Measurements from ENCODE around the gene CCDC152. TPM values are rescaled to one million over a fixed set of nuclear protein-coding genes. Genes with fewer than 3 reads are reported as not detected.
"Not testable (repeated sequence)": the region's sequence is repeated elsewhere in the genome, so short reads cannot be mapped to it uniquely, and the experiment has no call there.

CCDC152 gene
- total RNA-seq, 2 donors from 2014 or later, result 1.3 TPM; not detected in 1

DNA sequence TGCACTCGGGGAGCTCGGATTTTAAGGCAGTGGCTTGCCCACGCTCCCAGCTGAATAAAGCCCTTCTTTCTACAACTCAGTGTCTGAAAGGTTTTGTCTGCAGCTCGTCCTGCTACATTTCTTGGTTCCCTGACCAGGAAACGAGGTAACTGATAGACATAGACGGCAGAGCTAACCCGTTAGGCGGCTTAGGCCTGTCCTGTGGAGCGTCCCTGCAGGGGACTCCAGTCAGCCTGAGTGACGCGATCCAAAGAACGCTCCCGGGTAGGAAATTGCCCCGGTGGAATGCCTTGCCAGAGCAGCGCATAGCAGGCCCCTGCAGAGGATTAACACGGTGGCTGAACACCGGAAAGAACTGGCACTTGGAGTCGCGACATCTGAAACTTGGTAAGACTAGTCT lies 56.9 kb downstream of the CCDC152 start:
- Histone ChIP-seq H3K27ac (peak overlapping the region in 1 of 4 donors; percentile 83), H3K27me3 (no peaks in the 10 kb centered on the region), H3K9me3 (no peaks in the 10 kb centered on the region), H3K4me1 (peaks cover 28% of the 10 kb centered on the region), H3K4me3 (no peak overlapping the region), H3K36me3 (replicated peaks in 1 of 2; ENCODE audit: insufficient read depth in 1 of 2, low read depth in 2 of 2) (no peaks in the 10 kb centered on the region)
- WGBS, 2 donors, result 90 to 93% methylated on average over 16 to 19 of the region's 19 CpGs
- TF ChIP-seq CTCF (IDR thresholded peaks at IDR 0.05) (no peak), POLR2A (IDR thresholded peaks at IDR 0.05) (no peak)
- ATAC-seq, result no peak
- intact Hi-C loops (cut with DNase I), result no loop called here
- no peak for DNase-seq

GRCh38 chr5:42816546-42816945 lies 59.9 kb downstream of the CCDC152 start:
- DNase-seq; H3K9me3 ChIP-seq; H3K36me3 ChIP-seq (replicated peaks in 1 of 2; ENCODE audit: insufficient read depth in 1 of 2, low read depth in 2 of 2); ATAC-seq; H3K4me3 ChIP-seq; intact Hi-C loops (cut with DNase I); H3K27me3 ChIP-seq; H3K27ac ChIP-seq: not testable (repeated sequence)
- peaks cover 18% of the 10 kb centered on the region for H3K4me1 ChIP-seq
- WGBS, 2 donors, result 47 to 53% methylated on average over 2 of the region's 2 CpGs

DNA sequence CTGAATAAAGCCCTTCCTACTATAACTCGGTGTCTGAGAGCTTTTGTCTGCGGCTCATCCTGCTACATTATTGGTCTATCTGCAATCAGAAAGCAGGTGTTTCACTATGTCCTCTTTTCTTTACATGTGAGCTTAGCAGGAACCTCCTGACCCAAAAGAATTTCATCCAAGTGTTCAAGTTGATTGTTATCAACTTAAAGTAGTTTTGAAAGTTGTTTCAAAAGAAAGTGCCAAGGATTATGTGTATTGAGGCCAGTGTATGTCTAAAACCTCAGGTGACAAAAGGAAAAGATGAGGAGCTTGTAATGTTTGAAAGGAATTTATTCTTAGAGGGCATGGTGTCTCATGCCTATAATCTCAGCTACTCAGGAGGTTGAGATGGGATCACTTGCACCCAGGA lies 63.1 kb downstream of the CCDC152 start:
- no peak for TF ChIP-seq CTCF (IDR thresholded peaks at IDR 0.05)
- DNase-seq (no peak), ATAC-seq (no peak)
- intact Hi-C loops (cut with DNase I), result no loop called here
- Histone ChIP-seq H3K4me3 (no peak overlapping the region), H3K4me1 (peaks cover 13% of the 10 kb centered on the region), H3K9me3 (no peaks in the 10 kb centered on the region), H3K36me3 (replicated peaks in 1 of 2; ENCODE audit: insufficient read depth in 1 of 2, low read depth in 2 of 2) (no peaks in the 10 kb centered on the region), H3K27ac (no peak overlapping the region), H3K27me3 (no peaks in the 10 kb centered on the region)
- WGBS, 2 donors, result 61 to 95% methylated on average over 2 of the region's 2 CpGs

DNA sequence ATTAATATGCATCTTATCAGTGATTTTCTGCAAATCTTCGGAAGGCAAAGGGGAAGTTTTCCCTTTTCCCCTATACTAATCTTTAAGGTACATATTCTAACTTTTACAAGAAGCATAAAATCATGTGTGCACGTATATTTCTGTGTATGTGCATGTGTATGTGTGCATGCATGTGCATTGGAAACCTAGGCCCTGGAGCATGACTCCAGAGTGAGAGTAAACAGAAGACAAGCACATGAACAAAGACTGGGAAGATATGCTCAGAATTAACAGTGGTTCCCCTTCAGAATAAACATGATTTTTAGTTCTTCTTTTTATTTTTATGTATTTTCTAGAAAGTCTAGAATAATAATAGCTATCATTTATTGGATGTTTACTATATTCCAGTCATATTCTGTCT lies 65.9 kb downstream of the CCDC152 start:
- TF ChIP-seq POLR2A (IDR thresholded peaks at IDR 0.05), result no peak
- no peak for TF ChIP-seq CTCF (IDR thresholded peaks at IDR 0.05)
- H3K36me3 ChIP-seq (replicated peaks in 1 of 2; ENCODE audit: insufficient read depth in 1 of 2, low read depth in 2 of 2), result no peaks in the 10 kb centered on the region
- no peaks in the 10 kb centered on the region for H3K9me3 ChIP-seq
- no peaks in the 10 kb centered on the region for H3K27me3 ChIP-seq
- intact Hi-C loops (cut with DNase I), result no loop called here
- H3K4me3 ChIP-seq, result no peak overlapping the region
- H3K4me1 ChIP-seq, result peaks cover 17% of the 10 kb centered on the region
- 81% methylated on average over 2 of the region's 2 CpGs for WGBS, 2 donors
- DNase-seq, result no peak
- ATAC-seq, result no peak
- H3K27ac ChIP-seq, result no peak overlapping the region

DNA sequence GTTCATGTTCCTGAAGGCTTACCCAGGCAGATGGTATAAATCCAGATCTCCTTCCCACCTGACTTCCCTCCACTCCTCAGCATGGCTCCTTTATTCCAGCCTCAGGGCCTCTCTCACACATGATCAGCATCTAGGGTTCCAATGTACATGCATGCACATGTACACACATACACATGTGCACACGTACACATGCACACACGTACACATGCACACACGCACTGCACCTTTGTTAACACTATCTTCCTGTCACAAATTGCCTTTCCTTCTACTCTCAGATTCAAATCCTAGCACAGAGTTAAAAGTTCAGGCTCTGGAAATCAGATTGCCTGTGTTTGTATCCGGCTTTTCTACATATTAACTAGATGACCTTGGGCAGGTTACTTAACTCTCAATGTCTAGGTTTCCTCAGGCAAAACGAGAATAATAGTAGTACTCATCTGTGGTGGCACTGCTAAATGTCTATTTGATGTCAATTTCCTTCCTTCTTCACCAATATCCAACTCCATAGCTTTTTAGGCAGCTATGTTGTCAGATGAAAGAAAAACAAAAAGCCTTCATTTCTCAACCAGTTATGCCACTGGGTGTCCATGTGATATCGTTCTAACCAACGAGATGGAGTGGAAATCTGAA lies 67.8 kb downstream of the CCDC152 start:
- H3K27ac ChIP-seq, result peak overlapping the region in 2 of 4 donors; percentile 31 to 39
- 13 to 22% methylated on average over 7 of the region's 7 CpGs for WGBS, 2 donors

More for the DNA sequence above, 67.8 kb downstream of the CCDC152 start:
- H3K4me1 ChIP-seq, result peaks cover 17% of the 10 kb centered on the region
- DNase-seq, result no peak
- ATAC-seq, result peak; percentile 84
- H3K36me3 ChIP-seq (replicated peaks in 1 of 2; ENCODE audit: insufficient read depth in 1 of 2, low read depth in 2 of 2), result no peaks in the 10 kb centered on the region
- H3K4me3 ChIP-seq, result no peak overlapping the region
- intact Hi-C loops (cut with DNase I), result no loop called here
- TF ChIP-seq POLR2A (IDR thresholded peaks at IDR 0.05) (no peak), CTCF (IDR thresholded peaks at IDR 0.05) (peak in 1 of 7 experiments; percentile 23)
- no peaks in the 10 kb centered on the region for H3K27me3 ChIP-seq
- no peaks in the 10 kb centered on the region for H3K9me3 ChIP-seq
